ENCODE data around the gene PLD6.

PLD6 gene

DNA sequence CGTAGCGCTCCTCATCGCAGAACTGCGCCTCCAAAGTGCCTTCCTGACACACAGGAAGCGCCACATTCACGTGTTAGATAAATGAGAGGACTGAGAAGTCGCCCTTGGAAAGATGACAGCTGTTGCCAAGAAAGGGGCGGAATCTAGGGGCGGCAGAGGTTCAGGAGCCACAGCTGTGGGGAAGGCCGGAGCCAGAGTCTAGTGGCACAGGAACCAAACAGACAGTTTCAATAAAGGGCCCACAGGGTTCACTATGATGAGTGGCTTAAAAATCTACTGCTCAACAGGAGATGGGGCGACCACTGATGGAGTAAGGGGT is 26.1 kb upstream of the PLD6 start:
- TF ChIP-seq, protein P1, sequence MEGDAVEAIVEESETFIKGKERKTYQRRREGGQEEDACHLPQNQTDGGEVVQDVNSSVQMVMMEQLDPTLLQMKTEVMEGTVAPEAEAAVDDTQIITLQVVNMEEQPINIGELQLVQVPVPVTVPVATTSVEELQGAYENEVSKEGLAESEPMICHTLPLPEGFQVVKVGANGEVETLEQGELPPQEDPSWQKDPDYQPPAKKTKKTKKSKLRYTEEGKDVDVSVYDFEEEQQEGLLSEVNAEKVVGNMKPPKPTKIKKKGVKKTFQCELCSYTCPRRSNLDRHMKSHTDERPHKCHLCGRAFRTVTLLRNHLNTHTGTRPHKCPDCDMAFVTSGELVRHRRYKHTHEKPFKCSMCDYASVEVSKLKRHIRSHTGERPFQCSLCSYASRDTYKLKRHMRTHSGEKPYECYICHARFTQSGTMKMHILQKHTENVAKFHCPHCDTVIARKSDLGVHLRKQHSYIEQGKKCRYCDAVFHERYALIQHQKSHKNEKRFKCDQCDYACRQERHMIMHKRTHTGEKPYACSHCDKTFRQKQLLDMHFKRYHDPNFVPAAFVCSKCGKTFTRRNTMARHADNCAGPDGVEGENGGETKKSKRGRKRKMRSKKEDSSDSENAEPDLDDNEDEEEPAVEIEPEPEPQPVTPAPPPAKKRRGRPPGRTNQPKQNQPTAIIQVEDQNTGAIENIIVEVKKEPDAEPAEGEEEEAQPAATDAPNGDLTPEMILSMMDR (IDR thresholded peaks at IDR 0.05; ENCODE audit: low read depth, low read length) = no peak

DNA sequence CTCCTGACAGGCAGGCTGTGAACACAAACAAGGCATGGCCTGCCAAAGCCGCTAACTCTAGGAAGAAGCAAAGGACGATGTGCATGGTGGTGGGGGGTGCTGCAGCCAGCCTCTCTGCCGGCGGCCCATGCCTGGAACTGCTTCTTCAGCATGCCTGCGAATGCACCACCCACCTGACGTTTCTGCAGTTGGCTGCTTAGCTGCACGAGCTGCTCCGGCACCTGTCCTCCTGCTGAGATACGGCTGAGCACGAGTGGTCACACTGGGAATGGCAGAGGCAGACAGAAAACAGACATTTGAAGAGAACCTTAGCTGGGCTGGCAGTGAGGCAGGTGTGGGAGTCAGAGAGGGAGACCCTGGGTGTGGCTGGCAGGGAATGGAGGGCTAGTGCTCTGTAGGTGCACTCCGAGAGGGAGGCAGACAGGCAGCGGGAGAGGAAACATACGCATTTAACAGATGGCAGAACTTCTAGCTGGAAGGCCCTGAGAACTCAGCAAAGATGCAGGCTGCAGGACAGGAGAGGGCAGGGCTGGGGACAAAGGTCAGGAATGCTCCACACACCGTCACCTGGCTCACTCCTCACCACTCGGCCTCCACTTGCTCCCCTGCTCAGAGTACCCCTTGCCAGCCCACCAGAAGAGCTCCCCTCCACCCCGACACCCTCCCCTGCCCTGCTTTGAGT is 25.6 kb upstream of the PLD6 start:
- TF ChIP-seq, protein P1 (IDR thresholded peaks at IDR 0.05; ENCODE audit: low read depth, low read length) = no peak
- no peak for DNase-seq (ENCODE audit: extremely low read depth, low read depth)

More for the DNA sequence above, 26.1 kb upstream of the PLD6 start:
- DNase-seq (ENCODE audit: extremely low read depth, low read depth) = no peak

DNA sequence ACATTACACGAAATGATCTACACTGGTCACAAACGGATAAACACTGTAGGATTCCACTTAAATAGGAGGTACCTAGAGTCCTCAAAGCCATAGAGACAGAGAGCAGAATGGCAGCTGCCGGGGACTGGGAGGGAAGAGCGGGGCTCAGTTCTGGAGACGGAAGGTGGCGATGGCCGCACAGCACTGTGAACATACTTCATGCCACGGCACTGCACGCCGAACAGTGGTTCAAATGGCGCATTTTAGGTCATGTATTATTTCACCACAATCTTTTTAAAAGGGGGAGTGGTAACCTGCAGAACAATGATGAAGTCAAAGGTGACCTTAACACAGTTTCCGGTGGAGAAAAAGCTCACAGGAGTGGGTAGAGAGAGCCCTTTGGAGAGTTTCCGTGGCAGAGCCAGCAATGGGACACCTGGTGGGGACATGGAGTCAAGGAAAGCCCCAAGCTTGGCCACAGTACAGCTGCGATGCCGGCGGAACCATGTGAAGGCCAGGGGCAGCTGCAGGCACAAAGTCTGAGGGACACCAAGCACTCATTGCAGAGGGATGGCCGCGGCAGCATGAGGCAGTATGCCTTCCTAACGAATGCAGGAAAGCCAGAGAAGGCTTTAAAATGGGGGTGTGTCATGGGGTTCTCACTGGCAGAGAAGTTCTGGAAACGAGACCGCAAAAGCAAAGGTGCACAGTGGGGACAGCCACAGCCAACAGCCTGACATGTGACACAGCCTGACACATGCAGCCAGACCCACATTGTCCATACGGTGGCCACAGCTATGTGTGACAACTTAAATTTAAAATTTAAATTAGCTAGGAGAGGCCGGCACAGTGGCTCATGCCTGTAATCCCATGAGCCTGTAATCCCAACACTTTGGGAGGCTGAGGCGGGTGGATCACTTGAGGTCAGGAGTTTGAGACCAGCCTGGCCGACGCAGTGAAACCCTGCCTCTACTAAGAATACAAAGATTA is 23.6 kb upstream of the PLD6 start:
- no peak for DNase-seq (ENCODE audit: extremely low read depth, low read depth)
- TF ChIP-seq, protein P1 (IDR thresholded peaks at IDR 0.05; ENCODE audit: low read depth, low read length) = no peak

DNA sequence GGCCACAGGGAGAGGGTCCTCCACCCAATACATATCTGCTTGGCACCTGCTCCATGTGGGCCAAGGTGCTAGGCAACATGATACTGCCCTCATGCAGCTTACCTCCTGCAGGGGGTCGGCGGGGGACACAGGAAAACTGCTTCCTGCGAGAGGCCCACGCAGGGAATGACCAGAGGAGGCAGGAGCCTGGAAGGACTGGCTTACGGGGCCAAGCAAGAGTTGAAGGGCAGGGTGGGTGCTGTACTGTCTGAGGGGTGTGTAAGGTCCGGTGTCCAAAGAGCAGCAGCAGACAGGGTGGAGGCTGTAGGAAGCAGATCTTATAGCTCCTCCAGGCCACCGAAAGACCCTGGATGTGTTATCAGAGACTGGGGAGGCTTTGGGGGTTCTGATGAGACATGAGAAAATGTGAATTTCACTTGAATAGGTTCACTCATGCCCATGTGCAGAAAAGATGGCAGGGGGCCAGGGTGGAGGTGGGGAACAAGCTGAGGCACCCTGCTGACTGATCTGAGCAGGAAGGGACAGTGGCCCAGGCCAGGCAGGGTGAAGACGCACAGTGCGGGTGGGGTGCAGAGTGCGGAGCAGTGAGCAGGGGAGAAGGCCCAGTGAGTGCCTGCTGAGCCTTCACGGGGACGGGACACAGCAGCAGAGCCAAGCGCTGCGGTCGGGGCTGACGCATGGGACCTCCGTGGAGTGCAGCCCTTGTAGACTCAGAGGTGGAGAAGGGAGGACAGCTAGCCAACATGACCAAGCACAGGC is 22.6 kb upstream of the PLD6 start:
- TF ChIP-seq, protein P1 (IDR thresholded peaks at IDR 0.05; ENCODE audit: low read depth, low read length) = no peak
- no peak for DNase-seq (ENCODE audit: extremely low read depth, low read depth)

DNA sequence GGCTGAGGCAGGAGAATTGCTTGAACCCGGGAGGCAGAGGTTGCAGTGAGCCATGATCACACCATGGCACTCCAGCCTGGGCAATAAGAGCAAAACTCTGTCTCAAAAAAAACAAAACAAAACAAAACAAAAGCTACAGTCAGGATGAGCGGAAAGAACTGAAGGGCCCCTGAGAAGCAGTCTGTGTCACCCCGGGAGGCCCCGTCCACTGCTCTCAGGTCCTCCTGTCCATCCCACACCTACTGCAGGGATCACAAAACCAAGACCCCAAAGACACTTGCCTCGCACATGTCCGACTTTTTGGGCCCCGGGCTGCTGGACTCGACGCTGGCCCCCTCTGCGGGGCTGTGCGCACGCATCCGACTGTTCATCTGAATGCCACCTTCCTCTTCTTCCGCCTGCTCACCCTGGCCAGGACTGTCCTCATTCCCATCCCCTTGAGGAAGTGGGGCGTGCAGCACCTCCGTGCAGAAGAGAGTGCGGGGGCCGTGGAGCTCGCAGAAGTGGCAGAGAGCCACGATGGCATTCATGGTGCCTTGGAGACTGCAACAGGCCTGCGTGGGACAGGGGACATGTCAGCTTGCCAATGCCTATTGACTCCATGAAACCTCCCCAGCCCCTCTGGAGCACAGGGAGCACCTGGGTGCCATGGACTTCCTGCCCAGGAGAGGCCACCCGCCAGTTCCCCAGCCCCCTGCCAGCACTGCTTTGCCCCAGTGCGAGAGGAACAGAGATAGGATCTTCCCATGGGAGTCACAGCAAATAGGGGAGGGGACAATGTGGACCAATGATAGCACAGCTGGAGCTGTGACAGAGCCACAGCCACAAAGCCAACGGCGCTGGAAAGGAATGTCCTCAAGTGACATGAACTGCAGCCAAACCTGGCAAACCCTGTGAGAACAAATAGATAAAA is 21.7 kb upstream of the PLD6 start:
- TF ChIP-seq, protein P1 (IDR thresholded peaks at IDR 0.05; ENCODE audit: low read depth, low read length) = no peak

DNA sequence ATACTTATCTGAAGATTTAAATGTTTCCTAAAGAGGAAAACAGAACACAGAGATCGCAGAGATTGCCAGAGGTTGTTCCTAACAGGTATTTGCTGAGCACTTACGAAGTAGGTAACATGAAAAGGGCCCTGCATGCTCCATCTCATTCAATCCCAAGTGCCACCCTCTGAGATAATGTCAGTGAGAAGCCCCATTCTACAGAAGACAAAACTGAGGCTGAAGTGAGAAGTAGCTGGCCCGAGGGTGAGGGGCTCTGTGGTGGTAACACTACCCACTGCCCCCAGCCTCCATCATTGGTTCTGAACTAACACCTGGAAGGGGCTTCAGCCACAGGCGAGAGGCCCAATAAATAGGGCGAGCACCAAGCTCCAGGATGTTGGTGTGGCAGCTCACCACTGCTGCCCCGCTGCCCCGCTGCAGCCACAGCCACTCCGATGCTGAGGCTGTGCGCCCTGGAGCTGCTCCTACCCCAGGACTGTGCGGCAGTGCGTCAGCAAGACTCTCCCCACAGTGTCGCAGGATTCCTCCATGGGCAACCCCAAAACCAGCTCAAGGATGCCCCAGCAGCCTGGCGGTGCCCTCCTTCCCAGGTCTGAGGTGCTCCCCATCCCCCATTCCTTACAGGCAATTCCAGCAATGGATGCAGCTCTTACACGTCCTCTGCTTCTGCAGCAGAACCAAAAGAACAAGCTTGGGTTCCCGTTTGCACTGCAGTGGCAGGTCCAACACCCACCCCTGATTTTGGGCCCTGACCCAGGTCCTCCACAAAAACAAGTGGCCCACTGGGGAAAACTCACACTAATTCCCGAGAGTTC is 20.5 kb upstream of the PLD6 start:
- TF ChIP-seq, protein P1 (IDR thresholded peaks at IDR 0.05; ENCODE audit: low read depth, low read length) = no peak
- DNase-seq (ENCODE audit: extremely low read depth, low read depth) = no peak

More for the DNA sequence above, 21.7 kb upstream of the PLD6 start:
- DNase-seq (ENCODE audit: extremely low read depth, low read depth) = no peak
